DND-41 (cell line): ENCODE data around the gene TMEM14C.
A peak's percentile ranks its signal among the peaks of the same experiment; 100 is the strongest.

Experiments used
- ATAC-seq: fragments of 200-7000 bp; cut with Tn5 transposase; 3 replicates; pipeline ENCODE4 v1.9.1; 2021; ENCODE audit warnings: low read depth; ENCODE audit not compliant: insufficient read depth
- DNase-seq: peaks from one replicate; pipeline ENCODE4 v3.0.0-alpha.2; 2020
- H2AFZ ChIP-seq: 2 replicates; pipeline ENCODE4 v1.6.0; 2012; ENCODE audit warnings: low read depth, low read length
- H3K27ac ChIP-seq: 2 replicates; pipeline ENCODE4 v1.5.1; 2012; ENCODE audit warnings: low read length, inconsistent platforms
- H3K27me3 ChIP-seq: fragments of 200-600 bp; sonication (generic); 2 replicates; pipeline ENCODE4 v1.6.0; 2012; ENCODE audit warnings: low read length, mild to moderate bottlenecking, inconsistent platforms; ENCODE audit not compliant: insufficient read depth, poor library complexity
- H3K36me3 ChIP-seq: 2 replicates; pipeline ENCODE4 v1.5.1; 2012; ENCODE audit warnings: low read length, inconsistent platforms; ENCODE audit not compliant: insufficient read depth
- H3K4me1 ChIP-seq: 2 replicates; pipeline ENCODE4 v1.5.1; 2012; ENCODE audit warnings: mild to moderate bottlenecking, low read length; ENCODE audit not compliant: insufficient read depth
- H3K4me2 ChIP-seq: 2 replicates; pipeline ENCODE4 v1.6.0; 2012; ENCODE audit warnings: mild to moderate bottlenecking, moderate library complexity, low read length, inconsistent platforms; ENCODE audit not compliant: insufficient read depth
- H3K4me3 ChIP-seq, 2 experiments: fragments of 200-600 bp in 1 of 2; shearing (Covaris generic) in 1 of 2; 2 replicates each; pipeline ENCODE4 v1.5.1; 2012 to 2016; ENCODE audit warnings: inconsistent platforms in 2 of 2, low read length in 2 of 2, mild to moderate bottlenecking in 2 of 2, low read depth in 1 of 2, moderate library complexity in 1 of 2
- H3K79me2 ChIP-seq: 2 replicates; pipeline ENCODE4 v1.6.0; 2012; ENCODE audit warnings: low read length, inconsistent platforms; ENCODE audit not compliant: insufficient read depth
- H3K9ac ChIP-seq: 2 replicates; pipeline ENCODE4 v1.6.0; 2012; ENCODE audit warnings: low read depth, mild to moderate bottlenecking, inconsistent platforms, low read length, moderate library complexity
- H3K9me3 ChIP-seq: 2 replicates; pipeline ENCODE4 v1.5.1; 2012; ENCODE audit warnings: low read length, moderate library complexity, mild to moderate bottlenecking, inconsistent platforms; ENCODE audit not compliant: insufficient read depth, severe bottlenecking
- H4K20me1 ChIP-seq: 2 replicates; pipeline ENCODE4 v1.6.0; 2012; ENCODE audit warnings: low read length; ENCODE audit not compliant: insufficient read depth
- EZH2 ChIP-seq: IDR thresholded peaks from 3 replicates; pipeline ENCODE4 v1.6.1; 2012; ENCODE audit warnings: borderline replicate concordance, low read depth, mild to moderate bottlenecking, moderate library complexity, low read length, inconsistent platforms; ENCODE audit not compliant: severe bottlenecking
- TF ChIP-seq, protein P1 (sequence below): IDR thresholded peaks from 2 replicates; pipeline ENCODE4 v1.5.1; 2012; ENCODE audit warnings: borderline replicate concordance, low read length, moderate library complexity, mild to moderate bottlenecking; ENCODE audit not compliant: poor library complexity, severe bottlenecking; ENCODE audit errors: extremely low read depth

The TMEM14C gene

DNA sequence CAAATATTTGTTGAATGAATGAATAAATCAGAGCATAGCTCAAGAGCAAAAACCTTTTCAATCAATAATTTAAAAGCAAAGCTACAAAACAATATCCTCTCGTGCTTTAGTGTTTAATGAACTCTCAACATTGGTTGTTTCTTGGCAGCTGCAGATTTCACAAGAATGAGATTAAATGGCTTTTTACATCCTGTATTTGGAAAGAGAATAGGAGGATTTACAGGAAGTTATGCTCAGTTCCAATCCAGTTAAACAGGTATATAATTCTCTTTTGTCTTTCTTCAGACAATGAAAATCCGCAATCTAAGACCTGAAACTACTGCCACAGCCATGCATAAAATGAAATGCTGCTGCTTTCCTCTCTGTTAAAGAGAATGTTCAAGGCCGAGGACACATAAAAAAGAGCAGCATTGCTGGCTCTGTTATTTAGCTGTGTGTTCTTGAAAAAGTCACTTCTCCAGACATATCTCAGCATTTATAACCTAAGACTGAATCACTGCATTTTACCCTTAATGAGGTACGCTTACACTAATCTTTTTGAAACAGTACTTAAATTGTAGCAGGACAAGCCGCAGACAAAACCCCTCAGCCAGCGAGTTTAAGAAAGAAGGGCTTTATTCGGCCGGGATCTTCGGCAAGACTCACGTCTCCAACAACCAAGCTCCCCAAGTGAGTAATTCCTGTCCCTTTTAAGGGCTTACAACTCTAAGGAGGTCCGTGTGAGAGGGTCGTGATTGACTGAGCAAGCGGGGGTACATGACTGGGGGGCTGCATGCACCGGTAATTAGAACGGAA is 32.0 kb upstream of the TMEM14C start:
- no peak for ATAC-seq
- TF ChIP-seq, protein P1, sequence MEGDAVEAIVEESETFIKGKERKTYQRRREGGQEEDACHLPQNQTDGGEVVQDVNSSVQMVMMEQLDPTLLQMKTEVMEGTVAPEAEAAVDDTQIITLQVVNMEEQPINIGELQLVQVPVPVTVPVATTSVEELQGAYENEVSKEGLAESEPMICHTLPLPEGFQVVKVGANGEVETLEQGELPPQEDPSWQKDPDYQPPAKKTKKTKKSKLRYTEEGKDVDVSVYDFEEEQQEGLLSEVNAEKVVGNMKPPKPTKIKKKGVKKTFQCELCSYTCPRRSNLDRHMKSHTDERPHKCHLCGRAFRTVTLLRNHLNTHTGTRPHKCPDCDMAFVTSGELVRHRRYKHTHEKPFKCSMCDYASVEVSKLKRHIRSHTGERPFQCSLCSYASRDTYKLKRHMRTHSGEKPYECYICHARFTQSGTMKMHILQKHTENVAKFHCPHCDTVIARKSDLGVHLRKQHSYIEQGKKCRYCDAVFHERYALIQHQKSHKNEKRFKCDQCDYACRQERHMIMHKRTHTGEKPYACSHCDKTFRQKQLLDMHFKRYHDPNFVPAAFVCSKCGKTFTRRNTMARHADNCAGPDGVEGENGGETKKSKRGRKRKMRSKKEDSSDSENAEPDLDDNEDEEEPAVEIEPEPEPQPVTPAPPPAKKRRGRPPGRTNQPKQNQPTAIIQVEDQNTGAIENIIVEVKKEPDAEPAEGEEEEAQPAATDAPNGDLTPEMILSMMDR = no peak
- TF ChIP-seq EZH2 = no peak
- DNase-seq = no peak
- no peak overlapping the region for H2AFZ ChIP-seq
- H3K79me2 ChIP-seq = peaks cover 26% of the 10 kb centered on the region
- H3K4me2 ChIP-seq = no peak overlapping the region
- no peaks in the 10 kb centered on the region for H3K27me3 ChIP-seq
- no peaks in the 10 kb centered on the region for H4K20me1 ChIP-seq
- no peaks in the 10 kb centered on the region for H3K36me3 ChIP-seq
- no peak overlapping the region for H3K9ac ChIP-seq
- no peak overlapping the region for H3K27ac ChIP-seq
- H3K4me1 ChIP-seq = peaks cover 14% of the 10 kb centered on the region
- H3K9me3 ChIP-seq = no peaks in the 10 kb centered on the region
- H3K4me3 ChIP-seq = no peak overlapping the region

DNA sequence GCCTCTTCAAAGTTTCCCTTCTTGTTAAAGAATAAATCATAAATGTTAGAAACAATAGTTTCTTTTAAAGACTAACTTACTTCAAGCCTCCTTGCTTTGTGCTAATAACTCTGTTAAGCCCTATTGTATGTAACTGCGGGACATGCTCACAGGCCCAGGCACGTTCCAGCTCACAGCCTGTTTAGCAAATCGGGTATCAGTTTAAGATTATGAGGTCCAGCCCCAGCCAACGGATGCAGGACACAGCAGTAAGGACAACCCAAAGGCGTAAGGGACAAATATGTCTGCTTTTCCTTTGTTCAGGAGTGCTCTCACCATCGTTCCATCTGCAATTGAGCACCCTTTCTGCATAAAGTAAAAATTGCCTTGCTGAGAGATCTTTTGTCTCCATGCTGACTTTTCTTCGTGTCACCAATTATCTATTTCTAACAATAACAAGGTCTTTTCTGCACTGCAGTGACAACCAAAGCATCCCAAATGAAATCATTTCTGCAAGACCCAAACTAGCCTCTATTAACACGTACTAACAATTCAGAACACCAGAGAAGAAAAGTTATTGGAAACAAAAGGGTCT is 29.8 kb upstream of the TMEM14C start:
- H2AFZ ChIP-seq = no peak overlapping the region
- H3K4me1 ChIP-seq = peaks cover 29% of the 10 kb centered on the region
- H3K79me2 ChIP-seq = peaks cover 48% of the 10 kb centered on the region

DNA sequence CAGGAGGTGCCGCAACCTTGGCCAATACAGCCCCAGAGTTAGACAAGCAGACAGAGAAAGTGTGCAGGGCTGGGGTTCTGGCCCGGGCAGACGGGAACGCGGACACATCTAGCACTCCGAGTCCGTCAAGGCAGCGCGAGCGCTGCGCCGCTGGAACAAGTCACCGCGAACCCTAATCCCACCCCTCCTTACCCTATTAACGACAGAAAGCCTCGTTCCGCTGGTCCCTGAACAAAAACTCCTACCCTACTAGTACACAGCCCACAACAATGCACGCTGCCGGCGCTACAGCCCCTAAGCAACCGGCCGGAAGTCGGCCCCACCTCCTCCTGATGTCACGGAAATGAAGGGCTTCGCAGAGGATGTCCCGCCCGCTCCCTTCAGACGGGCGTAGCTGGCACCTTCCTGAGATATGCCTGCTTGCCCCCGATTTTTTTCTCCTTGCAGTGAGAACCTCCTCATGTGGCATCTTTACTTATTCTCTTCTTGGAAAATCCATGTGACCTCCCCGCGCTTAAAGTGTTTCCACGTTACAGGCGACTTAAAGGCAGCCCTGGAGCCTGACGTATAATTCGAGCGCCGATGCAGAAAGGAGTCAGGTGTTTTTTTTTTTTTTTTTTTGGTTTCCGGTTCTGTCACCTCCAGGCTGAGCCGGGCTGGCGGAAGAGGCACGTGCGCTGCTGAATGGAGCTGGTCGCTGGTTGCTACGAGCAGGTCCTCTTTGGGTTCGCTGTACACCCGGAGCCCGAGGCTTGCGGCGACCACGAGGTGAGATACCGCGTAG is 28.4 kb upstream of the TMEM14C start, which contains the start of the genes C6orf52 and PAK1IP1:
C6orf52 (minus strand) TSS at position 315 of the 784 bp plus-strand sequence. CDS start 7,066 bp downstream, outside the sequence.
PAK1IP1 (plus strand) TSS at position 671 of the 784 bp plus-strand sequence; CDS start at position 685, 14 bp downstream.
- H4K20me1 ChIP-seq = no peaks in the 10 kb centered on the region
- peak within 1 kb of the TSS; percentile 99 for H3K27ac ChIP-seq
- H3K36me3 ChIP-seq = peaks cover 26% of the 10 kb centered on the region
- DNase-seq (peak; percentile 94), ATAC-seq (peak; percentile 96)
- peaks cover 29% of the 10 kb centered on the region for H3K4me1 ChIP-seq
- no peaks in the 10 kb centered on the region for H3K9me3 ChIP-seq
- H3K9ac ChIP-seq = peak within 1 kb of the TSS; percentile 76
- peaks cover 62% of the 10 kb centered on the region for H3K79me2 ChIP-seq
- H3K27me3 ChIP-seq = no peaks in the 10 kb centered on the region
- peak within 1 kb of the TSS; percentile 87 to 95 for H3K4me3 ChIP-seq
- TF ChIP-seq EZH2 = no peak
- TF ChIP-seq, protein P1 = no peak
- H2AFZ ChIP-seq = peak within 1 kb of the TSS; percentile 97
- H3K4me2 ChIP-seq = peak within 1 kb of the TSS; percentile 65

More for the DNA sequence above, 29.8 kb upstream of the TMEM14C start:
- ATAC-seq = no peak
- 0 out of 2 replicates have a peak overlapping the region, but pooled peaks have one; percentile 99 for H3K27ac ChIP-seq
- peak overlapping the region; percentile 65 for H3K4me2 ChIP-seq
- H3K4me3 ChIP-seq = peak overlapping the region; percentile 87 to 95; a peak in 3 of 4 replicates
- TF ChIP-seq EZH2 = no peak
- TF ChIP-seq, protein P1 = no peak
- H4K20me1 ChIP-seq = no peaks in the 10 kb centered on the region
- peak overlapping the region; percentile 76 for H3K9ac ChIP-seq
- H3K9me3 ChIP-seq = no peaks in the 10 kb centered on the region
- DNase-seq = no peak
- H3K27me3 ChIP-seq = no peaks in the 10 kb centered on the region
- H3K36me3 ChIP-seq = peaks cover 12% of the 10 kb centered on the region; the same call in 1 of the 2 replicates
